Chondrocyte (in vitro differentiated cells): ENCODE data around the gene STN1. TPM values are rescaled to one million over a fixed set of nuclear protein-coding genes. Genes with fewer than 3 reads are reported as not detected.
A peak's percentile ranks its signal among the peaks of the same experiment; 100 is the strongest.

Source experiments
- DNase-seq: peaks from one replicate; pipeline ENCODE4 v3.0.0; 2021; ENCODE audit warnings: mixed read lengths, low spot score
- H3K27ac Mint-ChIP-seq: one replicate; pipeline ENCODE4 v1.8.0; 2021; ENCODE audit warnings: mild to moderate bottlenecking, moderate library complexity, mixed read lengths; ENCODE audit not compliant: unreplicated experiment
- H3K27me3 Mint-ChIP-seq: 2 replicates; pipeline ENCODE4 v1.8.0; 2021; ENCODE audit warnings: low read depth, mixed read lengths
- H3K36me3 Mint-ChIP-seq: 2 replicates; pipeline ENCODE4 v1.8.0; 2021; ENCODE audit warnings: low read depth, mixed read lengths
- H3K4me1 Mint-ChIP-seq: 2 replicates; pipeline ENCODE4 v1.8.0; 2021; ENCODE audit warnings: low read depth, mild to moderate bottlenecking, mixed read lengths
- H3K4me3 Mint-ChIP-seq: one replicate; pipeline ENCODE4 v1.8.0; 2021; ENCODE audit warnings: mild to moderate bottlenecking, moderate library complexity, mixed read lengths; ENCODE audit not compliant: unreplicated experiment
- H3K9me3 Mint-ChIP-seq: 2 replicates; pipeline ENCODE4 v1.8.0; 2021; ENCODE audit warnings: low read depth, mixed read lengths
- total RNA-seq: library from RNA; stranded (reverse); gene quantifications from 3 replicates; pipeline ENCODE4 v1.2.1, GENCODE V29; 2021
- TF ChIP-seq, protein P1 (sequence below): fragments of 200-600 bp; sonication (generic); IDR thresholded peaks from 2 replicates; pipeline ENCODE4 v1.5.0; 2021; ENCODE audit warnings: antibody characterized with exemption, mild to moderate bottlenecking, moderate library complexity

The STN1 gene
- total RNA-seq, 1 donor from 2014 or later, result 15.8 TPM

DNA sequence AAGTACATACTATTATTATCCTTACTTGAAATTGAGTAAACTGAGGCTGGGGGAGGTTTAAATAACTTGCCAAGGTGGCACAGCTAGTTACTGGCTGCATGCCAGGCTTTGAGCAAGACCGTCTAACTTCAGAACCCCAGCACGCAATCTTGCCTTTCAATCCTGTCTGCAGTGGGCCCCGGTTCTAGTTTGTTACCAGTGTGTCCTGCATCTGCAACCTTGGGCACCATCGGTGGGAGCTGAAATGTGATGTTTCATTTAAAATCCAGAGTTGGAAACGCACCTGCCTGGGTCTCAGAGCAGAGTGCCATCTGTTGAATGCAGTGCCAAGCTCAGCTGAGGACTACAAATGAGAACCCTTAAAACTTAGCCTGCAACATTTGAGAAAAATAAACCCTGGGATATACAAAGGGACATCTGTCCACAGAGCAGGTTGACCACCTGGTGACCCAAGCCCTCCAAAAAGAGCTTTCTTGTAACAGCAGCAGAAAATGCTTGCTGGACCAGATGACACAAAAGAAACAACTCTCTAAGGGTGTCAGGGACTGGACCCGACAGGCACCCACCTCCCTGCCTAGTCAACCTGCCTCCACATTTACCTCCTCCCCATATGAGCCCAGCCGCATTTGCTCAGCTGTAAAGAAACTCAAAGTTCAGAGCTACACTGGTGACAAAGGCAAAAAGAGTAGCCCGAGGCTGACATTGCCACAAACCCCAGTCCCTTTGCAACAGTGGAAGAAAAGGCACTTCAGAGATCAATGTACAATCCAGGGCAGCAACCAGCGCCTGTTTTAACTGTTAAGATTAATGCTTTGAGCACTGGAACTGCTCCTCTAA, 64.3 kb downstream of the STN1 start:
- H3K4me1 Mint-ChIP-seq, result peaks cover 20% of the 10 kb centered on the region
- TF ChIP-seq, protein P1, sequence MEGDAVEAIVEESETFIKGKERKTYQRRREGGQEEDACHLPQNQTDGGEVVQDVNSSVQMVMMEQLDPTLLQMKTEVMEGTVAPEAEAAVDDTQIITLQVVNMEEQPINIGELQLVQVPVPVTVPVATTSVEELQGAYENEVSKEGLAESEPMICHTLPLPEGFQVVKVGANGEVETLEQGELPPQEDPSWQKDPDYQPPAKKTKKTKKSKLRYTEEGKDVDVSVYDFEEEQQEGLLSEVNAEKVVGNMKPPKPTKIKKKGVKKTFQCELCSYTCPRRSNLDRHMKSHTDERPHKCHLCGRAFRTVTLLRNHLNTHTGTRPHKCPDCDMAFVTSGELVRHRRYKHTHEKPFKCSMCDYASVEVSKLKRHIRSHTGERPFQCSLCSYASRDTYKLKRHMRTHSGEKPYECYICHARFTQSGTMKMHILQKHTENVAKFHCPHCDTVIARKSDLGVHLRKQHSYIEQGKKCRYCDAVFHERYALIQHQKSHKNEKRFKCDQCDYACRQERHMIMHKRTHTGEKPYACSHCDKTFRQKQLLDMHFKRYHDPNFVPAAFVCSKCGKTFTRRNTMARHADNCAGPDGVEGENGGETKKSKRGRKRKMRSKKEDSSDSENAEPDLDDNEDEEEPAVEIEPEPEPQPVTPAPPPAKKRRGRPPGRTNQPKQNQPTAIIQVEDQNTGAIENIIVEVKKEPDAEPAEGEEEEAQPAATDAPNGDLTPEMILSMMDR, result no peak

DNA sequence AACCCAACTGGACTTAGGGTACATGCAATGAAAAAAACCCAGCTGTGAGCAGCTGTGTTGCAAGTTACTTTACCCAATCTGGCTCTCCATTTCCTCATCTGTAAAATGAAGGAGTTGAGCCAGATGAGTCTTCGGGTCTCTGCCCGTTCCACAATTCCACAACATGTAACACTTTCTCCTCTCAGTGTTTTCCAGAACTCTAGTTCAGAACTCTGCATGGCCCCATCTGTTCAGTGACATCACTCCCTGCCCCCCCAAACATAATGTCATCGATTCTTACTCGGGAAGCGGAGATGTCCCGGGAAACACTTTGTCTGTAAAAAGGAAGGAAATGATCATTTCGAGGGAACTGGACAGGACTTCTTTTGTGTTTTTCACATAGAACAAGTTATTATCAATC, 65.1 kb downstream of the STN1 start:
- Mint-ChIP-seq H3K27ac (no peak overlapping the region), H3K9me3 (no peaks in the 10 kb centered on the region), H3K4me1 (peaks cover 20% of the 10 kb centered on the region), H3K4me3 (no peak overlapping the region), H3K27me3 (peaks cover 21% of the 10 kb centered on the region), H3K36me3 (no peaks in the 10 kb centered on the region)
- TF ChIP-seq, protein P1, result no peak
- no peak for DNase-seq

More for the DNA sequence above, 64.3 kb downstream of the STN1 start:
- peaks cover 18% of the 10 kb centered on the region for H3K27me3 Mint-ChIP-seq
- H3K27ac Mint-ChIP-seq, result no peak overlapping the region
- peak overlapping the region; percentile 75 for H3K4me3 Mint-ChIP-seq
- DNase-seq, result no peak
- no peaks in the 10 kb centered on the region for H3K36me3 Mint-ChIP-seq
- no peaks in the 10 kb centered on the region for H3K9me3 Mint-ChIP-seq

DNA sequence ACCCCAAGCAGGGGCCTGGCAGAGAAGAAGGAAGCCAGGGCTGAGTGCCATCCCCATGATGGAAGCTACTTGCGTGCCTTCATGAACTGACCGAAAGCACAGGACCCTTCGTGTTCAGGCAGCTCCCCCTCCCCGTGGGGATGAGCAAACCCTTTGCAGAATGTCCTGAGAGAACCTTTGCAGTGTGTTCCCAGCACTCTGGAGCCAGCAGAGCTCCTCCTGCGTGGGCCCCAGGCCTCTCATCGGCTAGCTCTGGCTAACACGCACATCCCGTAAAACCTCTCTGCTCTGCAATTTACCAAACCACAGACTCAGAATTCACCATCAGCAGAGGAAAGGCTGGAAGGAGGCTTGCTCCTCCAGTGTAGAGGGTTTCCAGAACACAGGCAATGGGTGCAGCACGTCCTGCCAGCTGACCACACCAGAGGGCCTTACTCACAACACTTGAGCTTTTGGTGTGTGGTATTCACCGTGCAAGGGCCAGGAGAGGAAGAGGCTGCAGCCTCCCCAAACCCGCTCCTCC, 65.7 kb downstream of the STN1 start:
- no peak overlapping the region for H3K4me3 Mint-ChIP-seq
- H3K36me3 Mint-ChIP-seq, result no peaks in the 10 kb centered on the region
- no peaks in the 10 kb centered on the region for H3K9me3 Mint-ChIP-seq
- no peak for DNase-seq
- H3K4me1 Mint-ChIP-seq, result peaks cover 20% of the 10 kb centered on the region
- TF ChIP-seq, protein P1, result no peak
- H3K27ac Mint-ChIP-seq, result no peak overlapping the region
- peaks cover 21% of the 10 kb centered on the region for H3K27me3 Mint-ChIP-seq

GRCh38 chr10:103851261-103851660, 66.7 kb downstream of the STN1 start:
- Mint-ChIP-seq H3K4me3 (no peak overlapping the region), H3K27me3 (peaks cover 21% of the 10 kb centered on the region), H3K4me1 (peaks cover 20% of the 10 kb centered on the region), H3K9me3 (no peaks in the 10 kb centered on the region), H3K36me3 (no peaks in the 10 kb centered on the region), H3K27ac (no peak overlapping the region)
- no peak for DNase-seq
- TF ChIP-seq, protein P1, result no peak

GRCh38 chr10:103850572-103850895, 67.5 kb downstream of the STN1 start:
- H3K27me3 Mint-ChIP-seq, result peaks cover 21% of the 10 kb centered on the region
- no peak for DNase-seq
- TF ChIP-seq, protein P1, result no peak
- H3K4me1 Mint-ChIP-seq, result peaks cover 20% of the 10 kb centered on the region
- H3K9me3 Mint-ChIP-seq, result no peaks in the 10 kb centered on the region
- H3K36me3 Mint-ChIP-seq, result no peaks in the 10 kb centered on the region
- H3K27ac Mint-ChIP-seq, result no peak overlapping the region
- H3K4me3 Mint-ChIP-seq, result no peak overlapping the region
